ENCODE results near the gene DDIT3.

- TF ChIP-seq DPF2 (CRISPR knock-in tag; IDR thresholded peaks at IDR 0.05; ENCODE audit: borderline replicate concordance, low read depth) (no peak), JUND (CRISPR knock-in tag; IDR thresholded peaks at IDR 0.05) (no peak), TCF12 (IDR thresholded peaks at IDR 0.05) (no peak), TCF12 (CRISPR knock-in tag; IDR thresholded peaks at IDR 0.05) (no peak), SOX13 (IDR thresholded peaks at IDR 0.05) (no peak), SOX13 (CRISPR knock-in tag; conservative IDR thresholded peaks at IDR 0.05 in 1 of 2, IDR thresholded peaks at IDR 0.05 in 1 of 2) (no peak), ESRRA (CRISPR knock-in tag; IDR thresholded peaks at IDR 0.05; ENCODE audit: low read depth) (no peak), ZNF775 (CRISPR knock-in tag; IDR thresholded peaks at IDR 0.05; ENCODE audit: borderline replicate concordance) (no peak), ISX (CRISPR knock-in tag; conservative IDR thresholded peaks at IDR 0.05) (no peak), POLR2AphosphoS2 (IDR thresholded peaks at IDR 0.05; ENCODE audit: low read depth, low read length) (no peak), ZSCAN20 (CRISPR knock-in tag; IDR thresholded peaks at IDR 0.05; ENCODE audit: borderline replicate concordance) (no peak), SMC3 (IDR thresholded peaks at IDR 0.05; ENCODE audit: low read length) (no peak), SUZ12 (IDR thresholded peaks at IDR 0.05; ENCODE audit: low read depth, low read length) (no peak), GATA4 (IDR thresholded peaks at IDR 0.05; ENCODE audit: borderline replicate concordance, low read depth) (no peak)
- TF ChIP-seq, protein P1, sequence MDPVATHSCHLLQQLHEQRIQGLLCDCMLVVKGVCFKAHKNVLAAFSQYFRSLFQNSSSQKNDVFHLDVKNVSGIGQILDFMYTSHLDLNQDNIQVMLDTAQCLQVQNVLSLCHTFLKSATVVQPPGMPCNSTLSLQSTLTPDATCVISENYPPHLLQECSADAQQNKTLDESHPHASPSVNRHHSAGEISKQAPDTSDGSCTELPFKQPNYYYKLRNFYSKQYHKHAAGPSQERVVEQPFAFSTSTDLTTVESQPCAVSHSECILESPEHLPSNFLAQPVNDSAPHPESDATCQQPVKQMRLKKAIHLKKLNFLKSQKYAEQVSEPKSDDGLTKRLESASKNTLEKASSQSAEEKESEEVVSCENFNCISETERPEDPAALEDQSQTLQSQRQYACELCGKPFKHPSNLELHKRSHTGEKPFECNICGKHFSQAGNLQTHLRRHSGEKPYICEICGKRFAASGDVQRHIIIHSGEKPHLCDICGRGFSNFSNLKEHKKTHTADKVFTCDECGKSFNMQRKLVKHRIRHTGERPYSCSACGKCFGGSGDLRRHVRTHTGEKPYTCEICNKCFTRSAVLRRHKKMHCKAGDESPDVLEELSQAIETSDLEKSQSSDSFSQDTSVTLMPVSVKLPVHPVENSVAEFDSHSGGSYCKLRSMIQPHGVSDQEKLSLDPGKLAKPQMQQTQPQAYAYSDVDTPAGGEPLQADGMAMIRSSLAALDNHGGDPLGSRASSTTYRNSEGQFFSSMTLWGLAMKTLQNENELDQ (CRISPR knock-in tag; IDR thresholded peaks at IDR 0.05; ENCODE audit: borderline replicate concordance) = no peak
Measured at GRCh38 chr12:57472391-57472790, 47.9 kb downstream of the DDIT3 start.

Data from HepG2 (cell line).